ENCODE data around the gene ZNF710.
"Not testable (repeated sequence)": the region's sequence is repeated elsewhere in the genome, so short reads cannot be mapped to it uniquely, and the experiment has no call there.

The ZNF710 gene
- total RNA-seq = 10.1 to 23.5 (median 13.5) reads per million in 9 experiments

GRCh38 chr15:90001062-90001682, at the start of gene ZNF710:
ZNF710 (plus strand) TSS chr15:90001324; CDS start chr15:90067138, 65,814 bp downstream.
- Mint-ChIP-seq H3K36me3 (ENCODE audit: insufficient read depth) (peaks cover 30% of the 10 kb centered on the region), H3K4me3 (peak within 1 kb of the TSS; percentile 87 to 99), H3K27ac (peak within 1 kb of the TSS; percentile 97 to 98), H3K27me3 (no peaks in the 10 kb centered on the region), H3K9me3 (no peaks in the 10 kb centered on the region), H3K4me1 (ENCODE audit: low read depth in 2 of 2) (peaks cover 27 to 37% of the 10 kb centered on the region in 2 donors)
- DNase-seq (peak in 1 of 3 experiments; percentile 39), ATAC-seq (replicated peaks) (peak; percentile 29)

DNA sequence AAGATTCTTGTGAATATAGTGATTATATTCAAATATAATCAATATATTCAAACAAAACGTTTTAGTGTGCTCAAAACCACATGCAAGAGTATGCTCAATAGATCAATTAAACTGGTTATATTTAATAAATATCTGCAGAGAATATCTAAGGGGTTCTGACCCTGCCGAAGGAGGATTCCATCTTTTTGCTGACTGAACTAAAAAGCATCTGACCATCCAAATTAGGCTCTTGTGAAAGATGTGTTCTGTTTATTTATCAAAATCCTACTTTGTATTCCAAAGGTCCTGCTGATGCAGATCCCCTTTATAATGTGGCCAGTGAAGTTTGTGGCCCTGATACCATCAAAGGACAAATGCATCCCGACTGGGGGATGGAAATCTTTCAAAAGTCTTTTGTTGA, 46.6 kb upstream of the ZNF710 start:
- peaks cover 0 to 8% of the 10 kb centered on the region in 2 donors for H3K27me3 Mint-ChIP-seq
- no peaks in the 10 kb centered on the region for H3K9me3 Mint-ChIP-seq
- no peak for DNase-seq
- H3K36me3 Mint-ChIP-seq (ENCODE audit: insufficient read depth) = peaks cover 3% of the 10 kb centered on the region
- no peaks in the 10 kb centered on the region for H3K4me1 Mint-ChIP-seq (ENCODE audit: low read depth in 2 of 2)
- H3K27ac Mint-ChIP-seq = no peak overlapping the region
- no peak overlapping the region for H3K4me3 Mint-ChIP-seq
- ATAC-seq (replicated peaks) = no peak

DNA sequence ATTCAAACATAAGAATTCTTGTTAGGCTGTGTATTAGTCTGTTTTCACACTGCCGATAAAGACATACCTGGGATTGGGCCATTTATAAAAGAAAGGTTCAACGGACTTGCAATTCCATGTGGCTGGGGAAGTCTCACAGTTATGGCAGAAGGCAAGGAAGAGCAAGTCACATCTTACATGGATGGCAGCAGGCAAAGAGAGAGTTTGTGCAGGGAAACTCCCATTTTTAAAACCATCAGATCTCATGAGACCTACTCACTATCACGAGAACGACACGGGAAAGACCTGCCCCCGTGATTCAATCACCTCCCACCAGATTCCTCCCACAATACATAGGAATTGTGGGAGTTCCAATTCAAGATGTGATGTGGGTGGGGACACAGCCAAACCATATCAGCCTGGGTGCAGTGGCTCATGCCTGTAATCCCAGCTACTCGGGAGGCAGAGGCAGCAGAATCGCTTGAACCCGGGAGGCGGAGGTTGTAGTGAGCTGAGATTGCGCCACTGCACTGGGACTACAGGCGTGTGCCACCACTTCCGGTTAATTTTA, 45.6 kb upstream of the ZNF710 start:
- not testable (repeated sequence) for H3K9me3 Mint-ChIP-seq; ATAC-seq (replicated peaks); H3K4me1 Mint-ChIP-seq (ENCODE audit: low read depth in 2 of 2); H3K27me3 Mint-ChIP-seq; DNase-seq; H3K4me3 Mint-ChIP-seq; H3K27ac Mint-ChIP-seq; H3K36me3 Mint-ChIP-seq (ENCODE audit: insufficient read depth)

DNA sequence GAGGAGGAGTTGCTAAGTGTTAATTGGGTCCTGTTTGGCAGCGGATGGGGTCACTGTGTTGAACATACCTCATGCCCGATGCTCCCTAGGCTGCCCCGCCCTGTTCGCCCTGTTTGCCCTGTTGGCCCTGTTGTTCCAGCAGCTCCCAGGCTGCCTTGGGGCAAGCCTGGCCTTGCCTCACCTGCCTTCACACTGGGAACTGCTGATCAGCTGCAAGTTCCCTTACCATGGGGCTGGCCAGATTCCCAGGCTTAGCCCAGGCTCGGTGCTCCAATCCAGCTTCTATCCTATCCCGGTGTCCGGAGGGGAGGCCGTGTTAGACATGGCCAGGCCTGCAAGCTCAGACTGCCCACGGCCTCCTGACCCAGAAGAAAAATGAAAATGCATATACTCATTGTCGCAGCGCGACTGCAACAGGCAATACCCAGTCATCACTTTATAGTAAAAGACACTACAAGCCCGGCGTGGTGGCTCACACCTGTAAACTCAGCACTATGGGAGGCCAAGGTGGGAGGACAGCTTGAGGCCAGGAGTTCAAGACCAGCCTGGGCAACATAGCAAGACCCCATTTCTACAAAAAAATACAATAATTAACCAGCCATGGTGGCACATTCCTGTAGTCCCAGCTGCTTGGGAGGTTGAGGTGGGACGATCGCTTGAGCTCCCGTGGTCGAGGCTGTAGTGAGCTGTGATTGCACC, 42.9 kb upstream of the ZNF710 start:
- Mint-ChIP-seq H3K9me3 (no peaks in the 10 kb centered on the region), H3K36me3 (ENCODE audit: insufficient read depth) (peaks cover 3% of the 10 kb centered on the region), H3K4me1 (ENCODE audit: low read depth in 2 of 2) (no peaks in the 10 kb centered on the region), H3K4me3 (no peak overlapping the region), H3K27ac (no peak overlapping the region), H3K27me3 (peaks cover 0 to 8% of the 10 kb centered on the region in 2 donors)
- DNase-seq (no peak), ATAC-seq (replicated peaks) (no peak)

- ATAC-seq (replicated peaks) (no peak), DNase-seq (no peak)
- Mint-ChIP-seq H3K4me1 (ENCODE audit: low read depth in 2 of 2) (no peaks in the 10 kb centered on the region), H3K27me3 (peaks cover 5 to 10% of the 10 kb centered on the region in 2 donors), H3K36me3 (ENCODE audit: insufficient read depth) (peaks cover 3% of the 10 kb centered on the region), H3K9me3 (no peaks in the 10 kb centered on the region), H3K4me3 (no peak overlapping the region), H3K27ac (no peak overlapping the region)
Observed at GRCh38 chr15:89963301-89964231, 37.6 kb upstream of the ZNF710 start.

DNA sequence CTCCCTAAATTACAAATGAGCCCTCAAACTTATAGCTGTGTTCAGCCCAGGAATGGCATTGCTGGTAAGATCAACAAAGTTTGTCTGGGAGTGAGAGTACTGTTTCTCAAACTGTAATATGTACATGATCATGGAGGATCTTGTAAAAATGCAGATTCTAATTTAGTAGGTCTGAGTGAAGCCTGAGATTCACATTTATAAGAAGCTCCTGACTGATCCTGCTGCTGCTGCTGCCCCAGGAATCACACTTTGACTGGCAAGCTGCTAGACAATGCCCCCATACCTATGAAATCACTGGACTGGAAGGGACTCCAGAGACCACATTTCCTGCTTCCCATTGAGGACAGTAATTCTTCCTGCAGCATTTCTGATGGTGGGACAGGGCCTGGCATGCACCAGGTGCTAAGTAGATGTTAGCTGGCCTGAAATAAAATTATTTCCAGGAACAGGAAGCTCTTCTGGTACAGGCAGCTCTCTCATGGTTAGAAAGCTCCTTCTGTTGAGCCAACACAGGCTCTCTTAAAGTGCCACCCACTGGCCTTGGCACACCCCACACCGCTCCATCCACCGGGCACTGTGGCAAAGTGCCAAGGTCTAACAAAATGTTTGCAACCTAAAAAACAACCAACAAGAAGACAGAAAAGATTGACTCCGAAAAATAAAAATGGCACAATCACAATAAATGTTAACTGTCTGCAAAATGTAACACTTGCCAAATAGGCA, 36.7 kb upstream of the ZNF710 start:
- Mint-ChIP-seq H3K4me3 (no peak overlapping the region), H3K27me3 (peaks cover 5 to 10% of the 10 kb centered on the region in 2 donors), H3K36me3 (ENCODE audit: insufficient read depth) (peaks cover 2% of the 10 kb centered on the region), H3K4me1 (ENCODE audit: low read depth in 2 of 2) (no peaks in the 10 kb centered on the region), H3K9me3 (no peaks in the 10 kb centered on the region), H3K27ac (no peak overlapping the region)
- ATAC-seq (replicated peaks) (no peak), DNase-seq (no peak)

GRCh38 chr15:89967881-89968280, 33.2 kb upstream of the ZNF710 start:
- no peaks in the 10 kb centered on the region for H3K9me3 Mint-ChIP-seq
- no peak overlapping the region for H3K27ac Mint-ChIP-seq
- H3K4me1 Mint-ChIP-seq (ENCODE audit: low read depth in 2 of 2) = no peaks in the 10 kb centered on the region
- peaks cover 5 to 10% of the 10 kb centered on the region in 2 donors for H3K27me3 Mint-ChIP-seq
- DNase-seq (no peak), ATAC-seq (replicated peaks) (no peak)
- no peaks in the 10 kb centered on the region for H3K36me3 Mint-ChIP-seq (ENCODE audit: insufficient read depth)
- H3K4me3 Mint-ChIP-seq = no peak overlapping the region

DNA sequence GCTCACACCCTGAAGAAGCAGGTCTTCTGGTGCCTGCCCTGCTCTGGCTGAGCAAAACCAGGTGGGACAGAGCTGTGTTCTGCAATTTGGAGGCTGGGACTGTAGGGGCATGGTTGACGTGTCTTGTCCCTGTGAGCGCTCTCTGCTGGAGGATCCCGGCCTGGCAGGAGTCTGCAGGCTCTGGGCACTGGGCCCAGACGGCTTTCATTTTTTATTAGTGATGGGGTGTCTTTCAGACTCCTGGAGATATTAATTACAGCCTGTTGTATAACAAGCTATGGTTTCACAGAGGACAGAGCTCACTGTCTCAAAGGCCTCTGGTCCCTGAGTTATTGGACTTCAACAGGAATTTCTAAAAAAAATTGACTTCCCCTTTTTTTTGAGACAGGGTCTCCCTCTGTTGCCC, 29.5 kb upstream of the ZNF710 start:
- Mint-ChIP-seq H3K27me3 (peaks cover 5 to 10% of the 10 kb centered on the region in 2 donors), H3K27ac (no peak overlapping the region), H3K4me3 (no peak overlapping the region), H3K9me3 (no peaks in the 10 kb centered on the region), H3K4me1 (ENCODE audit: low read depth in 2 of 2) (no peaks in the 10 kb centered on the region), H3K36me3 (ENCODE audit: insufficient read depth) (no peaks in the 10 kb centered on the region)
- peak; percentile 35 to 49 (median 45) for DNase-seq
- ATAC-seq (replicated peaks) = peak; percentile 88

DNA sequence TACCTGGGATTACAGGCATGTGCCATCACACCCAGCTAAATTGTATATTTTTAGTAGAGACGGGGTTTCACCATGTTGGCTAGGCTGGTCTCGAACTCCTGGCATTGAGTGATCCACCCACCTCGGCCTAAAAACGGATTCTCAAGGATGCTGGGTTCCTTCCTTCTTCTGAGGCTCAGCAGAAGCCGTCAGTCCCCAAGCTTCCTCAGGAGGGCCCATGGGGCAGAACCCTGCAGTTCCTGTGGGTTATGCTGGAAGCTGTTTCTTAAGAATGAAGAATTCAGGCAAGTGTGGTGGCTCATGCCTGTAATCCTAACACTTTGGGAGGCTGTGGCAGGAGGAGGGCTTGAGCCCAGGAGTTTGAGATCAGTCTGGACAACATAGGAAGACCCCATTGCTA, 29.0 kb upstream of the ZNF710 start:
- H3K27ac Mint-ChIP-seq = no peak overlapping the region
- H3K36me3 Mint-ChIP-seq (ENCODE audit: insufficient read depth) = no peaks in the 10 kb centered on the region
- no peak for ATAC-seq (replicated peaks)
- H3K27me3 Mint-ChIP-seq = peaks cover 3 to 5% of the 10 kb centered on the region in 2 donors
- DNase-seq = no peak
- H3K4me1 Mint-ChIP-seq (ENCODE audit: low read depth in 2 of 2) = no peaks in the 10 kb centered on the region
- no peak overlapping the region for H3K4me3 Mint-ChIP-seq
- H3K9me3 Mint-ChIP-seq = no peaks in the 10 kb centered on the region

DNA sequence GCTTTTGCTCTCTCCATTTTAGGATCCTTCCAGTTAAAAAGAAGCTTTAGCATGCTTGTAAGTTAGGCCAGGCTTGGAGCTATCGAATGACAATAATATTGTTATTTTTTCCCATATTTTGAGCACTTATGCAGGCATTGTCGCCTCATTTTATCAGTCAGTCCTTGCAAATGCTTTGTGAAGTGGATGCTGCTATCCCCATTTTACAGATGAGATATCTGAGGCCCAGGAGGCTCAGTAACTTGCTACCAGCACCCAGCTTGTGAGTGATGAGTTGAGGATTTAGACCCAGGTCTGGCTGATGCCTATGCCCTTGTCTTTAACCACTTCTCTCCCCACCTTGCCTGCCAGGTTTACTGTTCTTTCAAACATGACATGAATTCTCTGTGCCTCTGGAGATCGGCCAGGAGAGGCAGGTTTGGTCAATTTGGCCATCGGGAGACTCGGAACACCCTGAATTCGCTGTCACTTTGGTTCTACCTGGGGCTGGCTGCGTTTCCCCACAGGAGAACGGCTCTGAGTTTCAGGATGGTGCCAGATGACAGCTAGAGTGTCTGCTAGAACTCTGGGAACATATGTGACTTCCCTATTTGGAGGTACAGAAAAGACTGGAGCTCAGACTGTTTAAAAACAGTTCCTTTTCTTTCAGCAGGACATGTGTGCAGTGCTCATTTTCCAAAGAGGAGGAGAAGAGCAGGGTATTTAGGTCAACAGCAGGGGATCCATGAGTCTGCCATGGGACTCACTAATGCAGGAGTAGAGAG, 25.5 kb upstream of the ZNF710 start:
- H3K36me3 Mint-ChIP-seq (ENCODE audit: insufficient read depth) = no peaks in the 10 kb centered on the region
- H3K9me3 Mint-ChIP-seq = no peaks in the 10 kb centered on the region
- ATAC-seq (replicated peaks) = no peak
- H3K4me3 Mint-ChIP-seq = no peak overlapping the region
- no peak overlapping the region for H3K27ac Mint-ChIP-seq
- no peak for DNase-seq
- H3K4me1 Mint-ChIP-seq (ENCODE audit: low read depth in 2 of 2) = no peaks in the 10 kb centered on the region
- peaks cover 1 to 5% of the 10 kb centered on the region in 2 donors for H3K27me3 Mint-ChIP-seq

GRCh38 chr15:89976246-89976600, 24.9 kb upstream of the ZNF710 start:
- Mint-ChIP-seq H3K36me3 (ENCODE audit: insufficient read depth) (no peaks in the 10 kb centered on the region), H3K27ac (no peak overlapping the region), H3K4me3 (no peak overlapping the region), H3K9me3 (no peaks in the 10 kb centered on the region), H3K4me1 (ENCODE audit: low read depth in 2 of 2) (no peaks in the 10 kb centered on the region), H3K27me3 (peaks cover 5 to 7% of the 10 kb centered on the region in 2 donors)
- DNase-seq (no peak), ATAC-seq (replicated peaks) (no peak)

DNA sequence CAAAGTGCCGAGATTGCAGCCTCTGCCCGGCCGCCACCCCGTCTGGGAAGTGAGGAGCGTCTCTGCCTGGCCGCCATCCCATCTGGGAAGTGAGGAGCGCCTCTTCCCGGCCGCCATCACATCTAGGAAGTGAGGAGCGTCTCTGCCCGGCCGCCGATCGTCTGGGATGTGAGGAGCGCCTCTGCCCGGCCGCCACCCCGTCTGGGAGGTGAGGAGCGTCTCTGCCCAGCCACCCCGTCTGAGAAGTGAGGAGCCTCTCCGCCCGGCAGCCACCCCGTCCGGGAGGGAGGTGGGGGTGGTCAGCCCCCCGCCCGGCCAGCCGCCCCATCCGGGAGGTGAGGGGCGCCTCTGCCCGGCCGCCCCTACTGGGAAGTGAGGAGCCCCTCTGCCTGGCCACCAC, 23.3 kb upstream of the ZNF710 start:
- not testable (repeated sequence) for ATAC-seq (replicated peaks); DNase-seq; H3K4me3 Mint-ChIP-seq; H3K27ac Mint-ChIP-seq; H3K4me1 Mint-ChIP-seq (ENCODE audit: low read depth in 2 of 2); H3K36me3 Mint-ChIP-seq (ENCODE audit: insufficient read depth); H3K9me3 Mint-ChIP-seq
- peaks cover 5 to 18% of the 10 kb centered on the region in 2 donors for H3K27me3 Mint-ChIP-seq
